Measurements from ENCODE around the gene NLGN1.

DNA sequence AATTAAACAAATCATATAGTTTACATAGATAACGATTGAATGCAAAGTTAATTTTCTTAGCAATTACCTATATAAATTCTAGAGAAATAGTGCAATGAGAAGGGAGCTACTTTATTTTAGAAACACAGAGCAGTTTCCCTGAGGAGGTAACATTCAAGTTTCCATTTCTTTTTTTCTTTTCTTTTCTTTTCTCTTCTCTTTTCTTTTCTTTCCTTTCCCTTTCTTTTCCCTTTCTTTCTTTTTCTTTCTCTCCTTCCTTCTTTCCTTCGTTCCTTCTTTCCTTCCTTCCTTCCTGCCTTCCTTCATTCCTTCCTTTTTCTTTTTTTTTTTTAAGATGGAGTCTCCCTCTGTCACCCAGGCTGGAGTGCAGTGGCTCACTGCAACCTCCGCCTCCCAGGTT, 417.3 kb downstream of the NLGN1 start:
- TF ChIP-seq, protein P1, sequence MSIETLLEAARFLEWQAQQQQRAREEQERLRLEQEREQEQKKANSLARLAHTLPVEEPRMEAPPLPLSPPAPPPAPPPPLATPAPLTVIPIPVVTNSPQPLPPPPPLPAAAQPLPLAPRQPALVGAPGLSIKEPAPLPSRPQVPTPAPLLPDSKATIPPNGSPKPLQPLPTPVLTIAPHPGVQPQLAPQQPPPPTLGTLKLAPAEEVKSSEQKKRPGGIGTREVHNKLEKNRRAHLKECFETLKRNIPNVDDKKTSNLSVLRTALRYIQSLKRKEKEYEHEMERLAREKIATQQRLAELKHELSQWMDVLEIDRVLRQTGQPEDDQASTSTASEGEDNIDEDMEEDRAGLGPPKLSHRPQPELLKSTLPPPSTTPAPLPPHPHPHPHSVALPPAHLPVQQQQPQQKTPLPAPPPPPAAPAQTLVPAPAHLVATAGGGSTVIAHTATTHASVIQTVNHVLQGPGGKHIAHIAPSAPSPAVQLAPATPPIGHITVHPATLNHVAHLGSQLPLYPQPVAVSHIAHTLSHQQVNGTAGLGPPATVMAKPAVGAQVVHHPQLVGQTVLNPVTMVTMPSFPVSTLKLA (conservative IDR thresholded peaks at IDR 0.05) = no peak
- TF ChIP-seq FOS (IDR thresholded peaks at IDR 0.05; ENCODE audit: extremely low read depth, insufficient read length) (no peak), TAF1 (IDR thresholded peaks at IDR 0.05; ENCODE audit: control insufficient read depth, extremely low read depth, insufficient read depth, low read length, severe bottlenecking) (no peak), GTF2A2 (tag; IDR thresholded peaks at IDR 0.05) (no peak), ZNF239 (CRISPR knock-in tag; IDR thresholded peaks at IDR 0.05) (no peak), EP300 (IDR thresholded peaks at IDR 0.05; ENCODE audit: low read length) (no peak), POLR2AphosphoS5 (IDR thresholded peaks at IDR 0.05; ENCODE audit: control insufficient read depth, insufficient read depth, low read depth, low read length) (no peak), KDM5B (IDR thresholded peaks at IDR 0.05; ENCODE audit: insufficient replicate concordance, low read depth, low read length) (no peak)
- TF ChIP-seq, protein P2, sequence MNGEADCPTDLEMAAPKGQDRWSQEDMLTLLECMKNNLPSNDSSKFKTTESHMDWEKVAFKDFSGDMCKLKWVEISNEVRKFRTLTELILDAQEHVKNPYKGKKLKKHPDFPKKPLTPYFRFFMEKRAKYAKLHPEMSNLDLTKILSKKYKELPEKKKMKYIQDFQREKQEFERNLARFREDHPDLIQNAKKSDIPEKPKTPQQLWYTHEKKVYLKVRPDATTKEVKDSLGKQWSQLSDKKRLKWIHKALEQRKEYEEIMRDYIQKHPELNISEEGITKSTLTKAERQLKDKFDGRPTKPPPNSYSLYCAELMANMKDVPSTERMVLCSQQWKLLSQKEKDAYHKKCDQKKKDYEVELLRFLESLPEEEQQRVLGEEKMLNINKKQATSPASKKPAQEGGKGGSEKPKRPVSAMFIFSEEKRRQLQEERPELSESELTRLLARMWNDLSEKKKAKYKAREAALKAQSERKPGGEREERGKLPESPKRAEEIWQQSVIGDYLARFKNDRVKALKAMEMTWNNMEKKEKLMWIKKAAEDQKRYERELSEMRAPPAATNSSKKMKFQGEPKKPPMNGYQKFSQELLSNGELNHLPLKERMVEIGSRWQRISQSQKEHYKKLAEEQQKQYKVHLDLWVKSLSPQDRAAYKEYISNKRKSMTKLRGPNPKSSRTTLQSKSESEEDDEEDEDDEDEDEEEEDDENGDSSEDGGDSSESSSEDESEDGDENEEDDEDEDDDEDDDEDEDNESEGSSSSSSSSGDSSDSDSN (IDR thresholded peaks at IDR 0.05; ENCODE audit: borderline replicate concordance in 1 of 2, low read depth in 2 of 2, low read length in 2 of 2) = no peak
- TF ChIP-seq, protein P3, sequence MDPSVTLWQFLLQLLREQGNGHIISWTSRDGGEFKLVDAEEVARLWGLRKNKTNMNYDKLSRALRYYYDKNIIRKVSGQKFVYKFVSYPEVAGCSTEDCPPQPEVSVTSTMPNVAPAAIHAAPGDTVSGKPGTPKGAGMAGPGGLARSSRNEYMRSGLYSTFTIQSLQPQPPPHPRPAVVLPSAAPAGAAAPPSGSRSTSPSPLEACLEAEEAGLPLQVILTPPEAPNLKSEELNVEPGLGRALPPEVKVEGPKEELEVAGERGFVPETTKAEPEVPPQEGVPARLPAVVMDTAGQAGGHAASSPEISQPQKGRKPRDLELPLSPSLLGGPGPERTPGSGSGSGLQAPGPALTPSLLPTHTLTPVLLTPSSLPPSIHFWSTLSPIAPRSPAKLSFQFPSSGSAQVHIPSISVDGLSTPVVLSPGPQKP (CRISPR knock-in tag; IDR thresholded peaks at IDR 0.05) = no peak
- TF ChIP-seq, protein P4, sequence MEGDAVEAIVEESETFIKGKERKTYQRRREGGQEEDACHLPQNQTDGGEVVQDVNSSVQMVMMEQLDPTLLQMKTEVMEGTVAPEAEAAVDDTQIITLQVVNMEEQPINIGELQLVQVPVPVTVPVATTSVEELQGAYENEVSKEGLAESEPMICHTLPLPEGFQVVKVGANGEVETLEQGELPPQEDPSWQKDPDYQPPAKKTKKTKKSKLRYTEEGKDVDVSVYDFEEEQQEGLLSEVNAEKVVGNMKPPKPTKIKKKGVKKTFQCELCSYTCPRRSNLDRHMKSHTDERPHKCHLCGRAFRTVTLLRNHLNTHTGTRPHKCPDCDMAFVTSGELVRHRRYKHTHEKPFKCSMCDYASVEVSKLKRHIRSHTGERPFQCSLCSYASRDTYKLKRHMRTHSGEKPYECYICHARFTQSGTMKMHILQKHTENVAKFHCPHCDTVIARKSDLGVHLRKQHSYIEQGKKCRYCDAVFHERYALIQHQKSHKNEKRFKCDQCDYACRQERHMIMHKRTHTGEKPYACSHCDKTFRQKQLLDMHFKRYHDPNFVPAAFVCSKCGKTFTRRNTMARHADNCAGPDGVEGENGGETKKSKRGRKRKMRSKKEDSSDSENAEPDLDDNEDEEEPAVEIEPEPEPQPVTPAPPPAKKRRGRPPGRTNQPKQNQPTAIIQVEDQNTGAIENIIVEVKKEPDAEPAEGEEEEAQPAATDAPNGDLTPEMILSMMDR (IDR thresholded peaks at IDR 0.05 in 2 of 3, conservative IDR thresholded peaks at IDR 0.05 in 1 of 3; ENCODE audit: insufficient read depth in 2 of 3, low read depth in 1 of 3, low read length in 3 of 3) = no peak
- TF ChIP-seq, protein P5, sequence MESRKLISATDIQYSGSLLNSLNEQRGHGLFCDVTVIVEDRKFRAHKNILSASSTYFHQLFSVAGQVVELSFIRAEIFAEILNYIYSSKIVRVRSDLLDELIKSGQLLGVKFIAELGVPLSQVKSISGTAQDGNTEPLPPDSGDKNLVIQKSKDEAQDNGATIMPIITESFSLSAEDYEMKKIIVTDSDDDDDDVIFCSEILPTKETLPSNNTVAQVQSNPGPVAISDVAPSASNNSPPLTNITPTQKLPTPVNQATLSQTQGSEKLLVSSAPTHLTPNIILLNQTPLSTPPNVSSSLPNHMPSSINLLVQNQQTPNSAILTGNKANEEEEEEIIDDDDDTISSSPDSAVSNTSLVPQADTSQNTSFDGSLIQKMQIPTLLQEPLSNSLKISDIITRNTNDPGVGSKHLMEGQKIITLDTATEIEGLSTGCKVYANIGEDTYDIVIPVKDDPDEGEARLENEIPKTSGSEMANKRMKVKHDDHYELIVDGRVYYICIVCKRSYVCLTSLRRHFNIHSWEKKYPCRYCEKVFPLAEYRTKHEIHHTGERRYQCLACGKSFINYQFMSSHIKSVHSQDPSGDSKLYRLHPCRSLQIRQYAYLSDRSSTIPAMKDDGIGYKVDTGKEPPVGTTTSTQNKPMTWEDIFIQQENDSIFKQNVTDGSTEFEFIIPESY (CRISPR knock-in tag; IDR thresholded peaks at IDR 0.05) = no peak
- TF ChIP-seq, protein P6, sequence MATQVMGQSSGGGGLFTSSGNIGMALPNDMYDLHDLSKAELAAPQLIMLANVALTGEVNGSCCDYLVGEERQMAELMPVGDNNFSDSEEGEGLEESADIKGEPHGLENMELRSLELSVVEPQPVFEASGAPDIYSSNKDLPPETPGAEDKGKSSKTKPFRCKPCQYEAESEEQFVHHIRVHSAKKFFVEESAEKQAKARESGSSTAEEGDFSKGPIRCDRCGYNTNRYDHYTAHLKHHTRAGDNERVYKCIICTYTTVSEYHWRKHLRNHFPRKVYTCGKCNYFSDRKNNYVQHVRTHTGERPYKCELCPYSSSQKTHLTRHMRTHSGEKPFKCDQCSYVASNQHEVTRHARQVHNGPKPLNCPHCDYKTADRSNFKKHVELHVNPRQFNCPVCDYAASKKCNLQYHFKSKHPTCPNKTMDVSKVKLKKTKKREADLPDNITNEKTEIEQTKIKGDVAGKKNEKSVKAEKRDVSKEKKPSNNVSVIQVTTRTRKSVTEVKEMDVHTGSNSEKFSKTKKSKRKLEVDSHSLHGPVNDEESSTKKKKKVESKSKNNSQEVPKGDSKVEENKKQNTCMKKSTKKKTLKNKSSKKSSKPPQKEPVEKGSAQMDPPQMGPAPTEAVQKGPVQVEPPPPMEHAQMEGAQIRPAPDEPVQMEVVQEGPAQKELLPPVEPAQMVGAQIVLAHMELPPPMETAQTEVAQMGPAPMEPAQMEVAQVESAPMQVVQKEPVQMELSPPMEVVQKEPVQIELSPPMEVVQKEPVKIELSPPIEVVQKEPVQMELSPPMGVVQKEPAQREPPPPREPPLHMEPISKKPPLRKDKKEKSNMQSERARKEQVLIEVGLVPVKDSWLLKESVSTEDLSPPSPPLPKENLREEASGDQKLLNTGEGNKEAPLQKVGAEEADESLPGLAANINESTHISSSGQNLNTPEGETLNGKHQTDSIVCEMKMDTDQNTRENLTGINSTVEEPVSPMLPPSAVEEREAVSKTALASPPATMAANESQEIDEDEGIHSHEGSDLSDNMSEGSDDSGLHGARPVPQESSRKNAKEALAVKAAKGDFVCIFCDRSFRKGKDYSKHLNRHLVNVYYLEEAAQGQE (IDR thresholded peaks at IDR 0.05; ENCODE audit: borderline replicate concordance) = no peak
- TF ChIP-seq, protein P6 (CRISPR knock-in tag; IDR thresholded peaks at IDR 0.05; ENCODE audit: low read depth) = no peak
